Stimulated activated CD8-positive, alpha-beta memory T cell treated with anti-CD3 and anti-CD28 coated beads, Interleukin-12 subunit alpha, Interleukin-12 subunit beta, amount 100 ng/mL, for 4 hours (primary cell): ENCODE data around the gene UBAP2.
"Not testable (repeated sequence)": the region's sequence is repeated elsewhere in the genome, so short reads cannot be mapped to it uniquely, and the experiment has no call there.

Experiments used
- DNase-seq: peaks from one replicate; pipeline ENCODE4 v3.0.0-alpha.2; 2020; ENCODE audit warnings: low read depth

UBAP2 gene

DNA sequence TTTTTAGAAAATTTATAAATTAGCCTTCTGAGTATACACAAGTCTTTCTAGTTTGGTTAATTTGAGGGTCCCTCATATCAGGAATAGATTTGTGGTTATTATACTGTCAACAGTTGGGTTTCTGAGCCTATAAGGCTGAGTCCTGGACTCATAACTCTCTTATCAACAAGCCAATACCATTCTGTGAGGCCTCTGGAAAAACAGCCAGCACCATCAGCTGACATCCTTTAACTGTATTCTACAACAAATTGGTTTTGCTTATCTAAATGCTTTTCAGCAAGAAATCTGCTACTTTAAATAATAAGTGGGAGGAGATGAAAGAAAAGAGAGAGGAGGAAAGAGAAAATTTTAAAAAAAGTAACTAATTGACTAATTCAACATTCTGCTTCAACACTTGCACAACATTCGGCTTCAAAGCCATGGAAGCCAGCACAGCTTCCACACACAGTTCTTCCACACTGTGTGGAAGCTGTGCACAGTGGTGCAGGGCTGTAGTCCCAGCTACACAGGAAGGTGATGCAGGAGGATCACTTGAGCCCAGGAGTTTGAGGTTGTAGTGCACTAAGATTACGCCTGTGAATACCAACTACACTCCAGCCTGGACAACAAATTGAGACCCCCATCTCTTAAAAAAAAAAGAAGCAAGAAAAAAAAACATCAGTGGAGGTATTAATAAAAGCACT lies 84.5 kb downstream of the UBAP2 start:
- no peak for DNase-seq

DNA sequence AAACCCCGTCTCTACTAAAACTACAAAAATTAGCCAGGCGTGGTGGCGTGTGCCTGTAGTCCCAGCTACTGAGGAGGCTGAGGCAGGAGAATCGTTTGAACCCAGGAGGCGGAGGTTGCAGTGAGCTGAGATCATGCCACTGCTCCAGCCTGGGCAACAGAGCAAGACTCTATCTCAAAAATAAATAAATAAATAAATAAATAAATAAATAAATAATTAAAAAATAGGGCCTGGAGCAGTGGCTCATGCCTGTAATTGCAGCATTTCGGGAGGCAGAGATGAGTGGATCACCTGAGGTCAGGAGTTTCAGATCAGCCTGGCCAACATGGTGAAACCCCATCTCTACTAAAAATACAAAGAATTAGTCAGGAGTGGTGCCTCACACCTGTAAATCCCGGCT lies 86.2 kb downstream of the UBAP2 start:
- not testable (repeated sequence) for DNase-seq

DNA sequence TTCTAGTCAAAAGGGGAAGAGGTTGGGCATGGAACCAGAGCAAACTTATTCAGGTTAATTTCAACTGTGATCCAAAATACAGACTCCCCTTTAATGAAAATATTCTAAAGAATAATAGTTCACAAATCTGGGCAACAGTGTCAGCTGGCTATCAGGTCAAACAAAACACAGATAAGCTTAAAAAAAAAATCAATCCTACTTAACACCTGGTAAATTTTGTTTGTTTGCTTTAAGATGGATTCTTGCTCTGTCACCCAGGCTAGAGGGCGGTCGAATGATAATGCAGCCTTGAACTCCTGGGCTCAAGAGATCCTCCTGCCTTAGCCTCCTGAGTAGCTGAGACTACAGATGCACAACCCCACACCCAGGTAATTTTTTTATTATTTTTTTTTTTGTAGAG lies 89.0 kb downstream of the UBAP2 start:
- DNase-seq: no peak

DNA sequence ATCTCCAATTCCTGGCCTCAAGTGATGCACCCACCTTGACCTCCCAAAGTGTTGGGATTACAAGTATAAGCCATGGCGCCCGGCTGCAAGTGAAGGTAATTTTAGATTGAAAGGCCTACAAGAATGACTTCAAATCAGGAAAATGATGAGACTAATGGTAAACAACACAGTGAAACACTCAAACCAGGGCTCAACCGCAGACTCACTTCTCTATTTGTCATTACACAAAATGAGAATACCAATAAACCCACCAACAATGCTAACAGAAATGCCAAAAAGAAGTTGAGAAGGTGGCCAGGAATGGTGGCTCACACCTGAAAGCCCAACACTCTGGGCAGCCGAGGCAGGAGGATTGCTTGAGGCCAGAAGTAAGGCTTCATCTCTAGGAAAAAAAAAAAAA lies 92.1 kb downstream of the UBAP2 start:
- DNase-seq: no peak

DNA sequence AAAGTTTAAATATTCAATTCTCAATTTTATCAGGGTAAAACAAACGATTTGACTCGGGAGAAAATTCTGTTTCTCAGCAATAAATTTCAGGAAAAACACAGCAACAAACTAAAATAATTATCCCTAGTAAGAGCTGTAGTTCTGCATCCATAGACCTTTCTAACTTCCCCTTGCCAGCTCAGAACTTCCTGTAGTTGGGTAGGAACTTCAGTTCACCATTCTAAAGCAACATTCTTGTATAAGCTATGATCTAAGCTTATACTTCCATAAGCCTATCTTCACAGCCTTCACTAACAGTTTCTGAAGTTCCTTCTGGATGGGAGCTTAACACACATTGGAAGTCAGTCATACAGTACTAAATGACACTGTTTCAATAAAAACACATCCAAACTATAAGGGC lies 96.6 kb downstream of the UBAP2 start:
- DNase-seq: no peak

DNA sequence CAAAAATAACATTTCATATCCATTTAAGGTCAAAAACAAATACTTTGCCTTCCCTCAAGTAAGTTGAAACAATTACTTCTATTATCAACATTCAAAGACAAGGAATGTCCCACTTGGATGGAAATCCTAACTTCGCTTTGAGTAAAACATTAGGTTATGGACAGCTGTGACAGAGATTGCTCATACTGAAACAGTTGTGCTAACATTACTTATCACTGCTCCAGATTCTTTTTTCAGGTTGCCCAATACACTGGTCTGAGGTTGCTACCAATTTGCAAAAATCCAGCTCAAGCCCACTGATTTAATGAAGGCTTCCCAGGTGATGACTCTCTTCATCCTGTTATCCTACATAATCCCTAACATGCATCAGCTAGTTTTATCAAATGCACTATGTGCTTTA lies 98.3 kb downstream of the UBAP2 start:
- DNase-seq: no peak

DNA sequence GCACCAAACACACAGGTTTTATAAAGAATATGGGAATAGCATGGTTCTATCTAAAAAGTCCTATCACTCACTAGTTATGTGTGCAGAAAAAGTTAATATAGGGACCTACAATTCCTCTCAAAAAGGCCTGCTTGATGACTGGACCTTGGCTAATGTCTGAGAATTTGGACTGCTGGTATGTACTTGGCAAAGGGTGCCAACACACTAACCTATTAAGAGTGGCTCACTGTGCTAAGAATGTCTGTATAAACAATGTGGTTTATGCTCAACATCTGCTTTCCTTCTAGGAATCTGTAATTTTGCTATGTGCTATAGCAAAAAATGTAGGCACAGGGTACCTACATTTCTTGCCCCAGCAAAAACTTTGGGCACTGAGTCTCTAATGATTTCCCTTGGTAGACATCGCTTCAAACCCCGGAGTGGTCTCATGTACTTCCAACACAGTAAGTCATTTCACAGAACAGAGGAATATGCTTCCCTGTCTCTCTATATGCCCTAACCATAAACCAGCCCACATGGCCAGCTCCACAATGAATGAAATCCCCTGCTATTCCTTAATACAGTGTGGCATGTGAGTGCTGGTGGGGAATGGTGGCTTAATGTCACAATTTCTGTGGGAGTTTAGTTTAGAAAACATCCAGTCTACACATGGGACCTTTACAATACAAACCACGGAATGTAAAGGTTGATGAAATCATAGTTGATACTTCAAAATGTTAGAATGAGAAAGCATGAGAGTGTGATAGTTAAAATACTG lies 101.7 kb downstream of the UBAP2 start:
- no peak for DNase-seq

DNA sequence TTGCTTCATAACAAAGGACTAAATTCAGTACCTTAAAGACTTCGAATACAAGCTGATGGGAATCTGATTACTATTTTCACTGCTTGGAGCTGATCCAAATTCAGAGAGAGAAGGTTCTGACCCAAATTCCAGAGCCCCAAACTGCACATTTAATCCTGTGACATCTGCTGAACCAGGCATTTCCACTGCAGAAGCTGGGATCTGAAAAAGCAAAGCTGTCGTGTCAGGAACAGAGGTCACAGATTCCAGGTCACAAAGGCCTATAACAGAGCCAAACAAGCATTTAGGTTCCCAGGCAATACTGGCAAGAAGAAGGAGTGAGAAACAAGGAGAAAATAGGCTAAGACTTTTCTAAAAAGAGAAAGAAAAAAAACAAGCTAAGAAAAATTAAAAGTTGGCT lies 105.3 kb downstream of the UBAP2 start:
- DNase-seq: no peak

DNA sequence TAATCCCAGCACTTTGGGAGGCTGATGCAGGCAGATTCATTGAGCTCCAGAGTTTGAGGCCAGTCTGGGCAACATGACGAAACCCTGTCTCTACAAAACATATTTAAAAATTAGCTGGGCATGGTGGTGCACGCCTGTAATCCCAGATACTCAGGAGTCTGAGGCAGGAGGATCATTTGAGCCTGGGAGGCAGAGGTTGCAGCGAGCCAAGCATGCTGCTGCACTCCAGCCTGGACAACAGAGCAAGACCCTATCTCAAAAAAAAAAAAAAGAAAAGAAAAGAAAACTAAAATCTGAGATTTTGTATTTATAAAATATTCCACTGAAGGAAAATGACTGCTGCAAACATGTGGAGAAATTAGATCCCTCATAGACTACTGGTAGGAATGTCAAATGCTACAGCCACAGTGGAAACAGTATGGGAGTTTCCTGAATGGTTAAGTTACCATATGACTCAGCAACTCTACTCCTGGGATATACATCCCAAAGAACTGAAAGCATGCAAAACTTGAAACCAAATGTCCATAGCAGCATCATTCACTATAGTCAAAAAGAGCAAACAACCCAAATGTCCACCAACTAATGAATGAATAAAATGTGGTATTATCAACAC lies 106.1 kb downstream of the UBAP2 start:
- DNase-seq: no peak

DNA sequence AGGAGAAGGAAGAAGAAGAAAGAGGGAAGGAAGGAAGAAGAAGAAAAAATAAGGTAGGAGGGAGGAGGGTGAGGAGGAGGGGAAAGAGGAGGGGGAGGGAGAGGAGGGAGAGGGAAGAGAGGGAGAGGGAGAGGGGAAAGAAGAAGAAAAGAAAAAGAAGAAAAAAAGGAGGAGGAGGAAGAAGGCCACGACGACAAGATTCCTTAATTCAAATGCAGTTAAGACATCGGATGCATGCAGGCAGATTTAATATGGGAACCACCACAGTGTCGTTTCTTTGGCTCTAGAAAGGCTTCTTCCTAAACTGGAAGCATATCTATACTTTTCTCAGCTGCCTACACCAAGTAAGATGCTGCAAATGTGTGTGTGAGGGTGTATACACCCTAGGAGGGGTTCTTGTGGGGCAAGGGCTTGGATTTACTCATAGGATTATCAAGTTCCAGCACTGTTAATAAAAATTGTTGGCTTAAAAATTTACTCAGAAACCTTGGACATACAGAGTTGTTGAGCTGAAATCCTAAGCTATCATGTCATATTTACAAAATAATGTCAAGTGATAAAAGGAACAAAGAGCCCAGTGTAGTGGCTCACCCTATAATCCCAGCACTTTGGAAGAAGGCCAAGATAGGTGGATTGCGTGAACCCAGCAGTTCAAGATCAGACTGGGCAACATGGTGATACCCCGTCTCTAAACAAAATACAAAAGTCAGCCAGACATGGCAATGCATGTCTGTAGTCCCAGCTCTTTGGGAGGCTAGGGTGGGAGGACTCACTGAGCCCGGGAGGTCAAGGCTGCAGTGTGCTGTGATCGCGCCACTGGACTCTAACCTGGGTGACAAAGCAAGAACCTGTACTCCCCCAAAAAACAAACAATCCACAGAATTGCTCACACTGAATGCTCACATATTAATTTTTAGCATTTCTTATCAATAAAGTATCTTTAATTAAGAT lies 108.5 kb downstream of the UBAP2 start:
- DNase-seq: no peak

DNA sequence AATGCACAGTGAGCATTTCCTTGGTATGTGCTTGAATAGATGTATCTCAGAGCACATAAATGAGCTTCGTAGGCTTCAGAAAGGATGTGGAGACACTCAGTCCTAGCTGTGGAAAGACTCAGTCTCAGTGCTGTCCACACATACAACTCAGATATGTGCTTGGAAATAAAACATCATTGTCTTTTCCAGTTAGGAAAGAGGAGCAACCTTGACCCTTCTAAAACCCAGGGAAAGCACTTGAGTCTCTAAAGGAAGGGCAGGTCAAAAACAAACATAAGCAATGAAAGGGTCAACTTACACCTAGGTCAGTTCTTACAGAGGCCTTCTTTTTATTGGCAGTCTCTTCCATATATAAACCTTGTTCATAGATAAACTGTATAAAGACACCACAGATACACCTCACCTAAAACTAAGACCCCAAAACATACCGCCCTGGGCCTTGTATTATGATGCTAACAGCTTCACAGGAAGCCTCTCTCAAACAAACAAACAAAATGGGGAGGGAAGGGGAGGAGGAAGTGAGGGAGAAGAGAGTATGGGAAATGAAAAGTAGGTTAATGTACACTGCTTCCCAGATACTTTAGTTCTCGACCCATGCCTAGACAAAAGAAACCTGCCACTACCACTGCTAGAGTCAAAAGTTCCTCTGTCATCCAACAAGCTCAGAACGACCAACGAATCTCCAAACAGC lies 114.4 kb downstream of the UBAP2 start:
- DNase-seq: no peak

DNA sequence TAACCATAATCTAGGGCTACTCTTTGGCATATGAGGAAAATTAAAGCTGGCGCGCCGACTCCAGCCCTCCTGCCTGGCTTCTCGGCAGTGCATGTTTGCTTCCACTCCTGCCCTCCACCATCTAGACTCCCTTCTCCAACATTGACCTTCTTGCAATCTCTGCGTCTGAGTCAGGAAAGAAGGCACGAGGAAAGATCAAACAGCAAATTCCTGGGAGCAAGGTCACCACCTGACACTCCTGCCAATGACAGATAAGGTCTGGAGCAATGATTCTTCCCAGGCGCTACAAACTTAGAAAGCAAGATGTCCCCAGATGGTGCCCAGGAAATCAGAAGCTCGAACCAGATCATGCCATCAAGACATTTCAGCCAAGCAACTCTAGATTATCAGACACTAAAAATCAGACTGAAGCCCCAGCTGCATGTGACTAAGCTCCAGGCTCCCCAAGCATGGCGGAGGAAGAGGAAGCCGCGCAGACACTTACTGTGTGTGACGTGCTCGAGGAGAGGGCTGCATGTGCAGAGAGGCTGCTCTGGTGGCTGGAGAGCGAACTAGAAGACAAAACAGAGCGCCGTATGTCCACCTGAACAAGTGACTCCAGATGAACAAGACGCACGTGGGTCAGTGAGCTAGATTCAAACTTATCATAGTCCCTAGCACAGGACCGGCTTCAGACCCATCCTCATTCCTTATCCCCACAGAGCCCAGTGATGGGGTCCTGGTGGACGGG lies 116.4 kb downstream of the UBAP2 start:
- DNase-seq: no peak

DNA sequence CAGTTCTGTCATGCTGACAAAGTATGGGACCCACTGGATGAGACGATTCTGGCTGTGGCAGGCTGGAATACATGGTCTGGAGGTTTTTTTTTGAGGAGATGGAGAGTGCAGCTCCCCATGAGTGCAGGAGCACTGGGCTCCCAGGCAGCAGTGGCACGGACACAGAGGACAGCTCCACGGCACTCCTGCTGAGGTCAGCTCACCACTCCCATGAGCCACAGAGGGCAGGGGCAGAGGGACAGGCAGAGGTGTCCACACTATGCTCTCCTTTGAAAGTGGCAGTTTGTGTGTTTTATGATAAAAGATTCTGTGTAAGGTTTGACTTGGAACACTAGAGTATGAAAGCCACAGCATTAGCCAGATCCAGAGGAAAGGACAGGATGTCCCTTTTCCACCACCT lies 117.4 kb downstream of the UBAP2 start:
- no peak for DNase-seq

DNA sequence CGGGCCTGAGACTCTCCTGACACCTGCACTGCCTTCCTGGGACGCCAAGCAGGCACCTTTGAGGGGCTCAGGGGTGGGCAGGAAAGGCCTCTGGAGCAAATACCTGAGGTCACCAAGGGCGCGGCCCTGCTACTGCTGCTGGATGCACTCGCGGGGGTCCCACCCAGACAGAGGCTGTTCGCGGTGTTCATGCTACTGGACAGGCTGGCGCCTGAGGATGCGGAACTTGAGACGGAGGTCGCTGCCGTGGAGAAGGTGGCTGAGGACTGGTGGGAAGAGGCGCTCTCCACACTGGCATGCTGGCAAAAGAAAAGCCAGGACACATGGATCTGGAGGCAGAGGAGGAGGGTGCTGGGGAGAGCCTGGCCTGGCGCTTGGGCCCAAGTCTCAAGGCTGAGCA lies 121.0 kb downstream of the UBAP2 start:
- DNase-seq: no peak

DNA sequence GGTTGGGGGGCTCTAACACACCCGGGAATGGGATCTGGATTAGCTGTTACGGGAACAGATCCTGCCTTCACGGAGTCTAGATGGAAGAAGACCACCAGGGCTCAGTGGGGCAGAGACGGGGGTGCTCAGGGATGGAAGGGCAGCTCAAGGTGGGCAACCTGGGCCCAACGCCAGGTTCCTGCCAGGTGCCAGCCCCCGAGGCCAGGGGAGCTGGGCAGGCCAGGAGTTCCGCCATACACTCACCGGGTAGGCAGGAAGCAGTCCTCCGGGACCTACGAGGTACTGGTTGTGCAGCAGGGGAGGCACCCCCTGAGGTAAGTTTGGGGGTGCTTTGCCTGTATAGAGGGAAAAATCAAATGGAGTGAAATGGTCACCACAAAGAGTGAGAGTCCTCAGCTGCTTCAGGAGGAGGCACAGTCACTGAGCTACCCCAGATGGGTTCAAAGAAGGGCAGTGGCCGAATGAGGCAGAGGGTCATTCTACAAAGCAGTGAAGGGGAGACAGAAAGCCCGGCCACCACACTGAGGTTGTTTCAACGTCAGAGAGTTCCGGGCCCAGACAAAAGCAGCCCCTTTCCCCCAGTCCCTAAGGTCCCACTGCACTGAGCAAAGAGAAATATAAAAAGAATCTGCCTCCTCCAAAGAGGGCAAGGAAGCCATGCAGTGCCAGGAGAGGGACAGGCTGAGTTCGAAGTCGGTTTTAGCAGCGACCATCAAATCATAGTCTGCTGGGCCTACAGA lies 121.8 kb downstream of the UBAP2 start:
- DNase-seq: no peak

DNA sequence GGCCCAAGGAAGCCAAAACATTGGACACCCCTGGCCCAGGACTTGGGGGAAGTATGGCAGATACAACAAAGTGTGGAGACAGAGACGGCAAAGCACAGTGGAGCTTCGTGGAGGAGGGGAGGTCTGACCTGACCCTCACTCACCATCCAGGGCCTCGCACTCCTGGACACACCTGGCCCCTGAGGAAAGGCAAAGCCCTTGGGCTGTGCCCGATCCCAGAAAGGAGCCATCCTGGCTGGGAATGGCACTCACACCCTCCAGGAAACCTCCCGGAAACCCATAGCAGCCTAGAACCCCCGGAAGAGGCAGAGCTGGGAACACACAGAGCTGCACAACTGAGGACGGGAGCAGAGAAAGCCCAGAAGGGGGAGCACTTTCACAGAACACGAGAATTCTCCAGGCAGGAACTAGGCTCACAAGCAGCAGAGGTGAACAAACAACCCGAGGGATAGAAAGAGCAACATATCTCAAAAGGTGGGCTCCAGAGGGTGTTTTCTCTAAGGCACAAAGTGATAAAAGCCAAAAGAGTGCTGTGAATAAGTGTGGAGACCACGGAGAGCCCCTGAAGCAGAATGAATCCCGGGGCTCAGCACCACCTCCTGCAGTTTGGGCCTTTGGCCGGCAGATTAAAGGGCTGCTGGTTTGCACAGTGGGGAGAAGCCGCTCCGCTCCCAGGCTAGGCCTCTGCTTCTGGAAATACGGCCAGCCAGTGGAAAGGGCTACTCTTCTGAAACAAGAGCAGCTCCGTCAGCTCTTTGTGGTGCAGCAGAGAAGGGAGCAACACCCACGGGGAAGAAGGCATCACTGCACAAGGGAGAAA lies 123.5 kb downstream of the UBAP2 start:
- no peak for DNase-seq

DNA sequence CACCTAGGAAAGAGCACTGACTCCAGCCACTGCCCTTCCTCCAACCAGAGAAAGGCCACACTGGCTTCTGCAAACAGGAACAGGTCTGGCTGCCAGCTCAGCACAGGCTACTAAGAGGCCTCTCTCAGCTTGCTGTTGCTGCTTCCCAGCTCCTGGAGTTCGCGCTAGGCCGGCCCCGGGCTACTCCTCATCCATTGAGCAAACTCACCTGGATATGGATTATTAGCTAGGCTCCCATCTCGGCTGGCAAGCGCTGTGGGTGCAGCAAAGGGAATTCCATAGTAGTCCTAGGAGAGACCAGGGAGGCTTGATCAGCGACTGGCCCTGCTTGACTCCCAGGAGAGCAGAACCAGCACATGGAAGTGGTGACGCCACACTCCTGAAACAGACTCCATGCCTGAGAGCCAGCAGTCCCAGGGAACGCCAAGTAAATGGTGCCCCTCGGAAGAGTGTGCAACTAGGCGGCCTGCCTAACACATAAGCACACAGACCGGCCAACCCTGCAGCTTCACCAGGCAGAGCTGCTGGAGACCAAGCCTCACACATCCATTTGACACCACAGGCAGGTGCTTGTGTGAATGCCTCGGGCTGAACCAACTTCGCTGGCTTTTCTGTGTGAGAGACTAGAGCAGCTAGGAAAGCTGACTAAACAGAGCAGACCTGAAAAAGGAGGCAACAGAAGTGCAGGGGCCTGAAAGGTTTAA lies 124.5 kb downstream of the UBAP2 start:
- no peak for DNase-seq

DNA sequence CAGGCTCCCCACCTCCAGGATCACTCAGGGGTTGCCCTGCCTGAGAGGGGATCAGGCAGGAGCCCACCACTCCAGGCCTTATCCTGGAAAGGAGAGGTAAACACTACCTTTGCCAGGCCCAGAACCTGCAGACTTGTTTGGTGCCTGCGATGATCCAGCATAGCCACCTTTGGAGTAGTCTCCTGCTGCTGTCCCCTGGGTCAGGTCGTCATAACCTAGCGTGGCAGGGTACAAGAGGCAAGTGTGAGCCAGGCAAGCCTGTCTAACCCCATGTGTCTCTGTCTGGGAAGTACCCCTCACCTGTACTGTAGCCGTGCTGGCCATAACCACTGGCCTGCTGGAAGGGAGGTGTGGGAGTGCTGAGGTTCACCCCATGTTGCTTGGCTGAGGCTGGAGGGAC lies 125.6 kb downstream of the UBAP2 start:
- DNase-seq: no peak
